Measurements from ENCODE around the gene MPG. TPM values are rescaled to one million over a fixed set of nuclear protein-coding genes. Genes with fewer than 3 reads are reported as not detected.

The MPG gene
- total and polyA plus RNA-seq, 10 of the 15 experiments (the other 5 are each of a cell fraction or from before 2014, with no cell fraction given): 0.32 to 193 (median 55.7) TPM

GRCh38 chr16:60929-61878 is 16.8 kb upstream of the MPG start:
- H4K20me1 ChIP-seq (ENCODE audit: control insufficient read depth, insufficient read depth): no peaks in the 10 kb centered on the region
- ChIA-PET SMC1A (ENCODE audit: uncharacterized antibody, unreplicated experiment) (interaction anchor here (0.7 kb wide), 1 partner anchor 546 kb away, joined by 3 read pairs; no protein-coding TSS in a partner anchor), POLR2A (no interaction called here), RAD21 (ENCODE audit: unreplicated experiment) (no interaction called here), CTCF (interaction anchor here (1.2 to 2.0 kb wide), 2 partner anchors 33 to 35 kb away, joined by 5 to 12 read pairs; no protein-coding TSS in a partner anchor)
- no peaks in the 10 kb centered on the region for H3K79me2 ChIP-seq (ENCODE audit: control insufficient read depth, insufficient read depth, low read length)
- no peak overlapping the region for H2AFZ ChIP-seq (ENCODE audit: control insufficient read depth, low read depth, low read length)
- intact Hi-C loops (cut with micrococcal nuclease; ENCODE audit: unreplicated experiment) (no loop called here), in situ Hi-C loops (cut with MboI) (no loop called here)
- H3K9ac ChIP-seq (ENCODE audit: control insufficient read depth, insufficient read depth, low read length): no peak overlapping the region
- BruUV-seq (replicated peaks): no TSS peak
- H3K36me3 ChIP-seq (ENCODE audit: control insufficient read depth in 2 of 2, insufficient read depth in 2 of 2, low read length in 1 of 2): peaks cover 4 to 5% of the 10 kb centered on the region in 2 experiments
- H3K27me3 ChIP-seq (replicated peaks in 1 of 2; ENCODE audit: control insufficient read depth in 2 of 2, insufficient read depth in 2 of 2, low read length in 1 of 2): no peaks in the 10 kb centered on the region
- H3K4me2 ChIP-seq (ENCODE audit: control insufficient read depth, insufficient read depth): no peak overlapping the region
- WGBS (ENCODE audit: insufficient coverage, insufficient replicate concordance, low lambda C conversion rate, missing lambda C conversion rate): 78% methylated on average over 70 of the region's 89 CpGs
- no peak for DNase-seq (ENCODE audit: low read depth, low spot score)
- no peak overlapping the region for H3K4me3 ChIP-seq
- H3K4me1 ChIP-seq (ENCODE audit: control insufficient read depth, insufficient read depth, low read length): no peaks in the 10 kb centered on the region
- no peak for ATAC-seq
- H3K9me3 ChIP-seq (replicated peaks; ENCODE audit: control insufficient read depth, insufficient read depth, low read length): no peaks in the 10 kb centered on the region
- FAIRE-seq: no peak
- no peak overlapping the region for H3K27ac ChIP-seq (ENCODE audit: control insufficient read depth, insufficient read depth)
- no peak for TF ChIP-seq SREBF1 (IDR thresholded peaks at IDR 0.05; ENCODE audit: low read length)
- no peak for TF ChIP-seq ZBTB40 (IDR thresholded peaks at IDR 0.05; ENCODE audit: borderline replicate concordance)
- no peak for TF ChIP-seq ZBED1 (IDR thresholded peaks at IDR 0.05; ENCODE audit: borderline replicate concordance)
- no peak for TF ChIP-seq MTA3 (IDR thresholded peaks at IDR 0.05; ENCODE audit: borderline replicate concordance, low read length)
- TF ChIP-seq EZH2 (IDR thresholded peaks at IDR 0.05; ENCODE audit: borderline replicate concordance, control insufficient read depth, low read depth, low read length): no peak
- no peak for TF ChIP-seq LARP7 (IDR thresholded peaks at IDR 0.05)
- TF ChIP-seq RB1 (IDR thresholded peaks at IDR 0.05; ENCODE audit: borderline replicate concordance): no peak
- TF ChIP-seq HSF1 (IDR thresholded peaks at IDR 0.05; ENCODE audit: low read depth, low read length): no peak
- no peak for TF ChIP-seq POLR2A (IDR thresholded peaks at IDR 0.05; ENCODE audit: low read depth, low read length)
- TF ChIP-seq E4F1 (IDR thresholded peaks at IDR 0.05; ENCODE audit: borderline replicate concordance, partially characterized antibody): no peak
- TF ChIP-seq ZNF207 (IDR thresholded peaks at IDR 0.05; ENCODE audit: borderline replicate concordance): no peak
- TF ChIP-seq EP300 (IDR thresholded peaks at IDR 0.05; ENCODE audit: borderline replicate concordance in 1 of 2, control insufficient read depth in 1 of 2, low read depth in 2 of 2, low read length in 2 of 2): no peak
- no peak for TF ChIP-seq ZNF24 (IDR thresholded peaks at IDR 0.05)
- TF ChIP-seq RUNX3 (IDR thresholded peaks at IDR 0.05; ENCODE audit: low read length): no peak
- no peak for TF ChIP-seq ATF7 (IDR thresholded peaks at IDR 0.05; ENCODE audit: low read depth)
- TF ChIP-seq JUNB (IDR thresholded peaks at IDR 0.05): no peak

All from GM12878 (cell line).